Measurements from ENCODE around the gene LAMA3. TPM values are rescaled to one million over a fixed set of nuclear protein-coding genes. Genes with fewer than 3 reads are reported as not detected.
A peak's percentile ranks its signal among the peaks of the same experiment; 100 is the strongest.

LAMA3 gene
- total and polyA plus RNA-seq, 2 of the 13 experiments (the other 11 are each of a cell fraction or from before 2014, with no cell fraction given), result 0.45 to 2.2 TPM

DNA sequence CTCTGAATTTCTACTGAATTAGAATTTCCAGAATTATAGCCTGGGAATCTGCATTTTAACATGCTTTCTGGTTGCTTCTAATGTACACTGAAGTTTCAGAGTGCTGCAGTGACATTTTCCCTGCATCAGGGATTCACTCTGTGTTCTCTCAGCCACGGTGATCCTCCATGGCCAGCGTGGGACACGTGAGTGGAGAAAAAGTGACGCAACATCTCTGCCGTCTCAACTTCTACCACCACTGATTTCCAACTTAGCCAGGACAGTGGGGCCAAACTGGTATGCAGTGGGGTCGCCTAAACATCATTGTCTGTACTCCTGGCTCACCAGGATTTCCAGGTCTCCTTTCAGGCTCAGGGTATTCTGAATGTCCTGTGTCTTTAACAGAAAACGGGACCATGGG, 44.6 kb downstream of the LAMA3 start:
- Histone ChIP-seq H3K27me3 (ENCODE audit: control insufficient read depth in 1 of 2, insufficient read depth in 2 of 2, low read length in 2 of 2) (peaks cover 0 to 3% of the 10 kb centered on the region in 2 experiments; a peak in 2 of 5 replicates), H3K36me3 (replicated peaks in 1 of 2; ENCODE audit: control insufficient read depth in 1 of 2, insufficient read depth in 2 of 2, low read length in 2 of 2) (no peaks in the 10 kb centered on the region), H3K4me1 (ENCODE audit: insufficient read depth, low read length) (no peaks in the 10 kb centered on the region), H3K4me2 (ENCODE audit: low read depth, low read length) (no peak overlapping the region), H3K79me2 (ENCODE audit: insufficient read depth, low read length) (no peaks in the 10 kb centered on the region), H3K4me3 (replicated peaks in 1 of 3; ENCODE audit: insufficient read depth in 1 of 3, low read depth in 2 of 3, low read length in 3 of 3) (no peak overlapping the region), H3K9me3 (ENCODE audit: low read length) (no peaks in the 10 kb centered on the region), H4K20me1 (ENCODE audit: insufficient read depth, low read length) (no peaks in the 10 kb centered on the region), H2AFZ (ENCODE audit: low read length) (no peak overlapping the region), H3K9ac (ENCODE audit: insufficient read depth, low read depth, low read length) (no peak overlapping the region), H3K27ac (ENCODE audit: extremely low read length, insufficient read depth, low read length) (no peak overlapping the region)
- in situ Hi-C loops (cut with HindIII; ENCODE audit: extremely low pct_ligation_motif_present, low pct_unique_long_range_greater_than_20kb), result no loop called here
- no peak for DNase-seq (ENCODE audit: low spot score)
- ATAC-seq, result no peak
- CTCF ChIA-PET (ENCODE audit: low intra/inter-chr PET ratio, low total read pairs), result no interaction called here
- no peak for FAIRE-seq
- 36% methylated on average over 7 of the region's 7 CpGs for WGBS (ENCODE audit: low lambda C conversion rate)
- POLR2A ChIA-PET, result no interaction called here
- TF ChIP-seq ZSCAN9 (CRISPR knock-in tag; IDR thresholded peaks at IDR 0.05; ENCODE audit: borderline replicate concordance) (no peak), CEBPB (IDR thresholded peaks at IDR 0.05; ENCODE audit: borderline replicate concordance, low read depth, low read length) (peak; percentile 75; the same call in 1 of the 2 replicates), ARHGAP35 (CRISPR knock-in tag; IDR thresholded peaks at IDR 0.05; ENCODE audit: borderline replicate concordance) (no peak)
- BruUV-seq (replicated peaks), result no TSS peak
- intact Hi-C loops (cut with micrococcal nuclease; ENCODE audit: unreplicated experiment), result no loop called here

DNA sequence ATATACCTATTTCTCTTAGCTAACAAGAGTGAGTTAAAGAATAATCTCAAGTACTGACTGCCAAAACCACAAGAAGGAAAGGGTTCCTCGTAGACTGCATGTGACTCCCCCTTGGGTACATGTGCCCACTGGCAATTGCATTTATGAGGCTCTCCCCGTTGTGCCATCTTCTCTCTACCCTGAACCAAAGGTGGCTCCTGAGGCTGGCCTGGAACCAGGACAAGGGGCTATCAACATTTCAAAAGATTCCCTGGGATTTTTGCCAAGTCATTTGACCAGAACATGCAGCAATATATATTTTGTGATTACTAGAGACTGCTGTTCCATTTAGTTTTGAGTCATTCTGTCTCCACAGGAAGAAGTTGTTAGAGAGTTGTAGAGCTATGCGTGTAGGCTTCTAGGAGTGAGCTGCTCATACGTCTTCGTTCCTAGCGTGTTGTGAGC, 45.8 kb downstream of the LAMA3 start:
- H4K20me1 ChIP-seq (ENCODE audit: insufficient read depth, low read length), result no peaks in the 10 kb centered on the region
- intact Hi-C loops (cut with micrococcal nuclease; ENCODE audit: unreplicated experiment), result no loop called here
- in situ Hi-C loops (cut with HindIII; ENCODE audit: extremely low pct_ligation_motif_present, low pct_unique_long_range_greater_than_20kb), result no loop called here
- DNase-seq (ENCODE audit: low spot score) (no peak), FAIRE-seq (no peak), ATAC-seq (no peak)
- no peak overlapping the region for H3K4me2 ChIP-seq (ENCODE audit: low read depth, low read length)
- no peaks in the 10 kb centered on the region for H3K79me2 ChIP-seq (ENCODE audit: insufficient read depth, low read length)
- no peak overlapping the region for H3K27ac ChIP-seq (ENCODE audit: extremely low read length, insufficient read depth, low read length)
- no peak overlapping the region for H2AFZ ChIP-seq (ENCODE audit: low read length)
- 54% methylated on average over 6 of the region's 6 CpGs for WGBS (ENCODE audit: low lambda C conversion rate)
- TF ChIP-seq CREB1 (IDR thresholded peaks at IDR 0.05) (no peak), CREB1 (CRISPR knock-in tag; IDR thresholded peaks at IDR 0.05) (no peak)
- TF ChIP-seq, protein P1, sequence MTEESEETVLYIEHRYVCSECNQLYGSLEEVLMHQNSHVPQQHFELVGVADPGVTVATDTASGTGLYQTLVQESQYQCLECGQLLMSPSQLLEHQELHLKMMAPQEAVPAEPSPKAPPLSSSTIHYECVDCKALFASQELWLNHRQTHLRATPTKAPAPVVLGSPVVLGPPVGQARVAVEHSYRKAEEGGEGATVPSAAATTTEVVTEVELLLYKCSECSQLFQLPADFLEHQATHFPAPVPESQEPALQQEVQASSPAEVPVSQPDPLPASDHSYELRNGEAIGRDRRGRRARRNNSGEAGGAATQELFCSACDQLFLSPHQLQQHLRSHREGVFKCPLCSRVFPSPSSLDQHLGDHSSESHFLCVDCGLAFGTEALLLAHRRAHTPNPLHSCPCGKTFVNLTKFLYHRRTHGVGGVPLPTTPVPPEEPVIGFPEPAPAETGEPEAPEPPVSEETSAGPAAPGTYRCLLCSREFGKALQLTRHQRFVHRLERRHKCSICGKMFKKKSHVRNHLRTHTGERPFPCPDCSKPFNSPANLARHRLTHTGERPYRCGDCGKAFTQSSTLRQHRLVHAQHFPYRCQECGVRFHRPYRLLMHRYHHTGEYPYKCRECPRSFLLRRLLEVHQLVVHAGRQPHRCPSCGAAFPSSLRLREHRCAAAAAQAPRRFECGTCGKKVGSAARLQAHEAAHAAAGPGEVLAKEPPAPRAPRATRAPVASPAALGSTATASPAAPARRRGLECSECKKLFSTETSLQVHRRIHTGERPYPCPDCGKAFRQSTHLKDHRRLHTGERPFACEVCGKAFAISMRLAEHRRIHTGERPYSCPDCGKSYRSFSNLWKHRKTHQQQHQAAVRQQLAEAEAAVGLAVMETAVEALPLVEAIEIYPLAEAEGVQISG (CRISPR knock-in tag; IDR thresholded peaks at IDR 0.05), result no peak
- TF ChIP-seq, protein P2, sequence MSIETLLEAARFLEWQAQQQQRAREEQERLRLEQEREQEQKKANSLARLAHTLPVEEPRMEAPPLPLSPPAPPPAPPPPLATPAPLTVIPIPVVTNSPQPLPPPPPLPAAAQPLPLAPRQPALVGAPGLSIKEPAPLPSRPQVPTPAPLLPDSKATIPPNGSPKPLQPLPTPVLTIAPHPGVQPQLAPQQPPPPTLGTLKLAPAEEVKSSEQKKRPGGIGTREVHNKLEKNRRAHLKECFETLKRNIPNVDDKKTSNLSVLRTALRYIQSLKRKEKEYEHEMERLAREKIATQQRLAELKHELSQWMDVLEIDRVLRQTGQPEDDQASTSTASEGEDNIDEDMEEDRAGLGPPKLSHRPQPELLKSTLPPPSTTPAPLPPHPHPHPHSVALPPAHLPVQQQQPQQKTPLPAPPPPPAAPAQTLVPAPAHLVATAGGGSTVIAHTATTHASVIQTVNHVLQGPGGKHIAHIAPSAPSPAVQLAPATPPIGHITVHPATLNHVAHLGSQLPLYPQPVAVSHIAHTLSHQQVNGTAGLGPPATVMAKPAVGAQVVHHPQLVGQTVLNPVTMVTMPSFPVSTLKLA (IDR thresholded peaks at IDR 0.05), result peak; percentile 78
- no peaks in the 10 kb centered on the region for H3K4me1 ChIP-seq (ENCODE audit: insufficient read depth, low read length)
- peaks cover 0 to 3% of the 10 kb centered on the region in 2 experiments; a peak in 2 of 5 replicates for H3K27me3 ChIP-seq (ENCODE audit: control insufficient read depth in 1 of 2, insufficient read depth in 2 of 2, low read length in 2 of 2)
- no peak overlapping the region for H3K4me3 ChIP-seq (replicated peaks in 1 of 3; ENCODE audit: insufficient read depth in 1 of 3, low read depth in 2 of 3, low read length in 3 of 3)
- ChIA-PET POLR2A (no interaction called here), CTCF (ENCODE audit: low intra/inter-chr PET ratio, low total read pairs) (no interaction called here)
- no peak overlapping the region for H3K9ac ChIP-seq (ENCODE audit: insufficient read depth, low read depth, low read length)
- no peaks in the 10 kb centered on the region for H3K36me3 ChIP-seq (replicated peaks in 1 of 2; ENCODE audit: control insufficient read depth in 1 of 2, insufficient read depth in 2 of 2, low read length in 2 of 2)
- no peaks in the 10 kb centered on the region for H3K9me3 ChIP-seq (ENCODE audit: low read length)
- no TSS peak for BruUV-seq (replicated peaks)
